ENCODE data around the gene FUZ. TPM values are rescaled to one million over a fixed set of nuclear protein-coding genes. Genes with fewer than 3 reads are reported as not detected.
A peak's percentile ranks its signal among the peaks of the same experiment; 100 is the strongest.
"Not testable (repeated sequence)": the region's sequence is repeated elsewhere in the genome, so short reads cannot be mapped to it uniquely, and the experiment has no call there.

The FUZ gene
- total RNA-seq, 1 experiment from 2014 or later: 19.0 TPM

- BruUV-seq (replicated peaks): no TSS peak
- Mint-ChIP-seq H3K27me3 (ENCODE audit: insufficient read depth, unreplicated experiment) (no peaks in the 10 kb centered on the region), H3K27ac (ENCODE audit: low read depth, unreplicated experiment) (no peak overlapping the region), H3K9me3 (ENCODE audit: unreplicated experiment) (no peaks in the 10 kb centered on the region), H3K4me3 (ENCODE audit: unreplicated experiment) (no peak overlapping the region), H3K4me1 (ENCODE audit: insufficient read depth, unreplicated experiment) (peaks cover 7% of the 10 kb centered on the region), H3K36me3 (ENCODE audit: insufficient read depth, unreplicated experiment) (peaks cover 33% of the 10 kb centered on the region)
- TF ChIP-seq CTCF (IDR thresholded peaks at IDR 0.05; ENCODE audit: unreplicated experiment): no peak
- CTCF ChIA-PET: interaction anchor here (0.6 to 1.5 kb wide), 2 partner anchors 249 to 494 kb away, joined by 3 to 5 read pairs; no protein-coding TSS in a partner anchor
- POLR2A ChIA-PET: interaction anchor here (1.7 to 3.5 kb wide), 2 partner anchors 28 to 30 kb away, joined by 9 to 30 read pairs; partner anchors contain the start of gene PTOV1
- intact Hi-C loops (cut with micrococcal nuclease): no loop called here
- DNase-seq (ENCODE audit: unreplicated experiment): no peak
Measured at GRCh38 chr19:49820125-49820524, 7.0 kb upstream of the FUZ start.

GRCh38 chr19:49819452-49820115 is 6.5 kb upstream of the FUZ start:
- BruUV-seq (replicated peaks); H3K27me3 Mint-ChIP-seq (ENCODE audit: insufficient read depth, unreplicated experiment); H3K4me1 Mint-ChIP-seq (ENCODE audit: insufficient read depth, unreplicated experiment); H3K9me3 Mint-ChIP-seq (ENCODE audit: unreplicated experiment); DNase-seq (ENCODE audit: unreplicated experiment): not testable (repeated sequence)
- intact Hi-C loops (cut with micrococcal nuclease): loop anchor here (5.0 kb wide), 1 partner anchor 48 kb away; the partner anchor contains the start of gene PNKP
- POLR2A ChIA-PET: interaction anchor here (0.6 to 3.6 kb wide), 8 partner anchors 9 to 58 kb away, joined by 3 to 36 read pairs (median 10); partner anchors contain the start of genes AKT1S1, AP2A1, PNKP and PTOV1
- Mint-ChIP-seq H3K27ac (ENCODE audit: low read depth, unreplicated experiment) (peak overlapping the region; percentile 100), H3K36me3 (ENCODE audit: insufficient read depth, unreplicated experiment) (peaks cover 33% of the 10 kb centered on the region), H3K4me3 (ENCODE audit: unreplicated experiment) (peak overlapping the region; percentile 97)
- CTCF ChIA-PET: interaction anchor here (0.5 to 1.5 kb wide), 7 partner anchors 10 to 493 kb away, joined by 3 to 5 read pairs (median 3); no protein-coding TSS in a partner anchor

GRCh38 chr19:49818649-49819370 is 5.7 kb upstream of the FUZ start:
- peak overlapping the region; percentile 97 for H3K4me3 Mint-ChIP-seq (ENCODE audit: unreplicated experiment)
- CTCF ChIA-PET: interaction anchor here (0.5 to 1.5 kb wide), 8 partner anchors 11 to 314 kb away, joined by 3 to 6 read pairs (median 3); no protein-coding TSS in a partner anchor
- TF ChIP-seq CTCF (IDR thresholded peaks at IDR 0.05; ENCODE audit: unreplicated experiment): no peak
- peaks cover 33% of the 10 kb centered on the region for H3K36me3 Mint-ChIP-seq (ENCODE audit: insufficient read depth, unreplicated experiment)
- POLR2A ChIA-PET: interaction anchor here (0.6 to 3.6 kb wide), 16 partner anchors 8 to 238 kb away, joined by 3 to 36 read pairs (median 4); partner anchors contain the start of genes AKT1S1, AP2A1, PNKP and PRRG2
- DNase-seq (ENCODE audit: unreplicated experiment): no peak
- BruUV-seq (replicated peaks): no TSS peak
- no peaks in the 10 kb centered on the region for H3K27me3 Mint-ChIP-seq (ENCODE audit: insufficient read depth, unreplicated experiment)
- intact Hi-C loops (cut with micrococcal nuclease): loop anchor here (5.0 kb wide), 1 partner anchor 48 kb away; the partner anchor contains the start of gene PNKP
- peaks cover 16% of the 10 kb centered on the region for H3K4me1 Mint-ChIP-seq (ENCODE audit: insufficient read depth, unreplicated experiment)
- H3K27ac Mint-ChIP-seq (ENCODE audit: low read depth, unreplicated experiment): peak overlapping the region; percentile 100
- no peaks in the 10 kb centered on the region for H3K9me3 Mint-ChIP-seq (ENCODE audit: unreplicated experiment)

- intact Hi-C loops (cut with micrococcal nuclease): loop anchor here (5.0 kb wide), 1 partner anchor 49 kb away; the partner anchor contains the start of gene PNKP
- CTCF ChIA-PET: interaction anchor here (0.9 to 1.0 kb wide), 2 partner anchors 12 to 52 kb away, joined by 3 to 6 read pairs; no protein-coding TSS in a partner anchor
Measured at GRCh38 chr19:49817964-49818648, 5.0 kb upstream of the FUZ start, which contains the start of gene MED25. TSS of gene MED25 (plus strand) at chr19:49818289. CDS start at chr19:49818342, 53 bp downstream.

More at GRCh38 chr19:49817964-49818648, 5.0 kb upstream of the FUZ start, which contains the start of gene MED25:
- POLR2A ChIA-PET: interaction anchor here (0.6 to 3.6 kb wide), 18 partner anchors 30 to 825 kb away, joined by 3 to 36 read pairs (median 4); partner anchors contain the start of genes AKT1S1, AP2A1, GYS1 and PNKP
- BruUV-seq (replicated peaks): no TSS peak
- TF ChIP-seq CTCF (IDR thresholded peaks at IDR 0.05; ENCODE audit: unreplicated experiment): peak; percentile 26
- DNase-seq (ENCODE audit: unreplicated experiment): peak; percentile 84
- H3K27me3 Mint-ChIP-seq (ENCODE audit: insufficient read depth, unreplicated experiment): no peaks in the 10 kb centered on the region
- H3K4me1 Mint-ChIP-seq (ENCODE audit: insufficient read depth, unreplicated experiment): peaks cover 16% of the 10 kb centered on the region
- no peaks in the 10 kb centered on the region for H3K9me3 Mint-ChIP-seq (ENCODE audit: unreplicated experiment)
- H3K27ac Mint-ChIP-seq (ENCODE audit: low read depth, unreplicated experiment): peak within 1 kb of the TSS; percentile 100
- H3K36me3 Mint-ChIP-seq (ENCODE audit: insufficient read depth, unreplicated experiment): peaks cover 33% of the 10 kb centered on the region
- H3K4me3 Mint-ChIP-seq (ENCODE audit: unreplicated experiment): peak within 1 kb of the TSS; percentile 97

Data from MCF 10A (cell line).